Tibial nerve (tissue), 4 donors: ENCODE measurements around the gene GPR162. TPM values are rescaled to one million over a fixed set of nuclear protein-coding genes. Genes with fewer than 3 reads are reported as not detected.
"Not testable (repeated sequence)": the region's sequence is repeated elsewhere in the genome, so short reads cannot be mapped to it uniquely, and the experiment has no call there.

Source experiments
- DNase-seq, 2 donors: peaks; one replicate each; pipeline ENCODE4 v3.0.0-alpha.2; 2019; ENCODE audit warnings: low spot score in 2 of 2
- H3K27ac ChIP-seq, 4 donors: fragments of 200-600 bp; sonication (generic) in 3 of 4; one replicate each; pipeline ENCODE4 v1.5.1; 2017 to 2019; ENCODE audit warnings: mild to moderate bottlenecking in 1 of 4
- H3K27me3 ChIP-seq, 2 donors: fragments of 200-600 bp; sonication (generic) in 1 of 2; one replicate each; pipeline versions ENCODE4 v1.5.1 to v1.6.0; 2017 to 2019
- H3K36me3 ChIP-seq, 3 donors: fragments of 200-600 bp; sonication (generic); one replicate each; pipeline ENCODE4 v1.5.1; 2018 to 2019
- H3K4me1 ChIP-seq, 4 donors: fragments of 200-600 bp; sonication (generic) in 3 of 4; one replicate each; pipeline ENCODE4 v1.5.1; 2017 to 2019
- H3K4me3 ChIP-seq, 4 donors: fragments of 200-600 bp; sonication (generic) in 3 of 4; one replicate each; pipeline ENCODE4 v1.5.1; 2017 to 2019; ENCODE audit warnings: mild to moderate bottlenecking in 1 of 4, moderate library complexity in 1 of 4
- H3K9me3 ChIP-seq, 4 donors: fragments of 200-600 bp; sonication (generic) in 3 of 4; one replicate each; pipeline ENCODE4 v1.5.1; 2017 to 2019
- CTCF ChIP-seq, 5 experiments: fragments of 200-600 bp in 3 of 5; fragments of 450-650 bp in 2 of 5; sonication (generic) in 3 of 5; IDR thresholded peaks; one replicate each; pipeline ENCODE4 v1.5.1; 2016 to 2019; ENCODE audit warnings: antibody characterized with exemption in 5 of 5, mild to moderate bottlenecking in 3 of 5, moderate library complexity in 2 of 5
- EP300 ChIP-seq, 2 donors: sonication (generic); formaldehyde crosslinking; IDR thresholded peaks; one replicate each; pipeline ENCODE4 v1.6.1; 2017; ENCODE audit warnings: antibody characterized with exemption in 2 of 2, mild to moderate bottlenecking in 1 of 2
- POLR2A ChIP-seq, 2 donors: fragments of 450-650 bp; IDR thresholded peaks; one replicate each; pipeline ENCODE4 v1.6.1; 2017; ENCODE audit warnings: antibody characterized with exemption in 2 of 2, mild to moderate bottlenecking in 2 of 2, moderate library complexity in 2 of 2
- WGBS, 2 donors: methylation state at CpG; one replicate each; pipeline ENCODE4 v1.1.5; 2018; 5-methylcytosine and 5-hydroxymethylcytosine counted together
- total RNA-seq, 4 donors: library from RNA; depleted of rRNA; stranded (reverse); fragments of >200 nt; gene quantifications; one replicate each; pipeline ENCODE4 v1.1.0, GENCODE V29; 2016

The GPR162 gene
- total RNA-seq, 4 donors from 2014 or later: 1.3 to 5.4 (median 2.2) TPM

DNA sequence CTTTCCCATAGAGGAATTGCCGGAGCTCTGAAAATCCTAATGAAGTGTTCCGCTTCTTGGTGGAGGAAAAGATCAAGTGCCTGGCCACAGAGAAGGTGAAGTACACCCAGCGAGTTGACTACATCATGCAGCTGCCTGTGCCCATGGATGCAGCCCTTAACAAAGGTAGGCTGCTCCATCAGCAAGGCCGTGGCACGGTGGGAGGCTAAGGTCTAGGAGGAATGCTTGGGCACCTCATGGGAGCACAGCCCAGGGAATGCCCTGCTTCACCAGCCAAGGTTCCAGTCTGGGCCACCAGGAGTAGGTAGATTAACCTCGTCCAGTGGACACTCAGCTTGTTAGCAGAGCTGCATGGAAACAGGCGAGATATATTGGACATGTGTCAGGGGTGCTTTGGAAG, 39.3 kb downstream of the GPR162 start:
- H3K27ac ChIP-seq: no peak overlapping the region
- H3K36me3 ChIP-seq: peaks cover 2 to 100% (median 31%) of the 10 kb centered on the region in 3 donors
- no peak for DNase-seq
- no peaks in the 10 kb centered on the region for H3K4me1 ChIP-seq
- TF ChIP-seq CTCF (IDR thresholded peaks at IDR 0.05) (no peak), POLR2A (IDR thresholded peaks at IDR 0.05) (no peak), EP300 (IDR thresholded peaks at IDR 0.05) (no peak)
- no peaks in the 10 kb centered on the region for H3K9me3 ChIP-seq
- 91 to 94% methylated on average over 7 of the region's 7 CpGs for WGBS, 2 donors
- no peaks in the 10 kb centered on the region for H3K27me3 ChIP-seq
- no peak overlapping the region for H3K4me3 ChIP-seq

GRCh38 chr12:6861391-6861790, 39.8 kb downstream of the GPR162 start:
- WGBS, 2 donors: 94 to 98% methylated on average over 8 to 9 of the region's 9 CpGs

DNA sequence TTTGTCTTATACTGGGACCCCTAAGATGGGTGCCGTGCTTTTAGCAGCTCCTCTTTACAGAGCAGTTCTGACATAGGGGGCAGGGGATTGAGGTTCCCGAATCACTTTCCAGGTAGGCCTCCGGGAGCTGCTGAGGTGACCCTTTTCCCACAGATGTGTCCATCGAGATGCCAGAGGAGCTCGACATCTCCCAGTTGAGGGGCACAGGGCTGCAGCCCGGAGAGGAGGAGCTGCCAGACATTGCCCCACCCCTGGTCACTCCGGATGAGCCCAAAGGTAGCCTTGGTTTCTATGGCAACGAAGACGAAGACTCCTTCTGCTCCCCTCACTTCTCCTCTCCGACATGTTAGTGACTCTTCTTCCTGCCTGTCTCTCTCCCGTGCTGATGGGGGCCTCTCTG, 41.4 kb downstream of the GPR162 start:
- WGBS, 2 donors: 92 to 93% methylated on average over 8 to 11 of the region's 11 CpGs
- Histone ChIP-seq H3K4me1 (peaks cover 0 to 9% (median 0%) of the 10 kb centered on the region in 4 donors), H3K27me3 (no peaks in the 10 kb centered on the region), H3K4me3 (no peak overlapping the region), H3K9me3 (no peaks in the 10 kb centered on the region), H3K27ac (no peak overlapping the region), H3K36me3 (peaks cover 0 to 83% (median 26%) of the 10 kb centered on the region in 3 donors)
- TF ChIP-seq CTCF (IDR thresholded peaks at IDR 0.05) (no peak), POLR2A (IDR thresholded peaks at IDR 0.05) (no peak), EP300 (IDR thresholded peaks at IDR 0.05) (no peak)
- DNase-seq: no peak

More at GRCh38 chr12:6861391-6861790, 39.8 kb downstream of the GPR162 start:
- no peak overlapping the region for H3K27ac ChIP-seq
- TF ChIP-seq EP300 (IDR thresholded peaks at IDR 0.05): no peak
- TF ChIP-seq CTCF (IDR thresholded peaks at IDR 0.05): no peak
- no peak for TF ChIP-seq POLR2A (IDR thresholded peaks at IDR 0.05)
- peaks cover 2 to 100% (median 28%) of the 10 kb centered on the region in 3 donors for H3K36me3 ChIP-seq
- no peak overlapping the region for H3K4me3 ChIP-seq
- no peaks in the 10 kb centered on the region for H3K9me3 ChIP-seq
- H3K27me3 ChIP-seq: no peaks in the 10 kb centered on the region
- no peak for DNase-seq
- peaks cover 0 to 2% (median 0%) of the 10 kb centered on the region in 4 donors for H3K4me1 ChIP-seq

- Histone ChIP-seq H3K4me1 (peaks cover 0 to 17% (median 6%) of the 10 kb centered on the region in 4 donors), H3K27me3 (no peaks in the 10 kb centered on the region), H3K4me3 (no peak overlapping the region), H3K36me3 (peaks cover 0 to 76% (median 26%) of the 10 kb centered on the region in 3 donors), H3K27ac (no peak overlapping the region), H3K9me3 (no peaks in the 10 kb centered on the region)
- TF ChIP-seq EP300 (IDR thresholded peaks at IDR 0.05): no peak
- TF ChIP-seq CTCF (IDR thresholded peaks at IDR 0.05): no peak
- TF ChIP-seq POLR2A (IDR thresholded peaks at IDR 0.05): no peak
- WGBS, 2 donors: 87 to 91% methylated on average over 15 to 16 of the region's 16 CpGs
- DNase-seq: no peak
These were observed 42.1 kb downstream of the GPR162 start for GRCh38 chr12:6863586-6864321.

DNA sequence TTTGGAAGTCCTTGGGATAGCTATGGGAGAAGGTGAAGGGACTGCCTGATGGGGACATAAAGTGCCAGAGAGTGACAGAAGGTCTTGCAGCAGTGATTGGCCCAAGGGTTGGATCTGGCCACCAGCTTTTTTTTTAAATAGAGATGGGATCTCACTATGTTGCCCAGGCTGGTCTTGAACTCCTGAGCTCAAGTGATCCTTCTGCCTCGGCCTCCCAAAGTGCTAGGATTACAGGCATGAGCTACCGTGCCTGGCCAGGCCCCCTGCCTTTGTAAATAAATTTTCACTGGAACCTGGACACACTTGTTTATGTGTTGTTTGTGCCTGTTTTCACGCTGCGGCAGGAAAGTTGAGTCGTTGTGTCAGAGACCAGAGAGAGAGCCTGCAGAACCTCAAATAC, 43.7 kb downstream of the GPR162 start:
- DNase-seq, H3K4me3 ChIP-seq, H3K9me3 ChIP-seq, H3K27me3 ChIP-seq, H3K27ac ChIP-seq: not testable (repeated sequence)
- Histone ChIP-seq H3K36me3 (peaks cover 0 to 69% (median 17%) of the 10 kb centered on the region in 3 donors), H3K4me1 (peaks cover 0 to 32% (median 17%) of the 10 kb centered on the region in 4 donors)
- WGBS, 2 donors: 90 to 93% methylated on average over 5 of the region's 5 CpGs
